ENCODE measurements around the gene SCG5.

Gene SCG5

GRCh38 chr15:32700501-32701150 is 59.1 kb downstream of the SCG5 start:
- TF ChIP-seq CTCF (IDR thresholded peaks at IDR 0.05; ENCODE audit: low read depth, low read length), result no peak
- DNase-seq (ENCODE audit: extremely low read depth, low read depth), result no peak

- no peak for TF ChIP-seq CTCF (IDR thresholded peaks at IDR 0.05; ENCODE audit: low read depth, low read length)
- no peak for DNase-seq (ENCODE audit: extremely low read depth, low read depth)
These were observed 60.4 kb downstream of the SCG5 start for GRCh38 chr15:32701863-32702262.

- DNase-seq (ENCODE audit: extremely low read depth, low read depth), result no peak
- no peak for TF ChIP-seq CTCF (IDR thresholded peaks at IDR 0.05; ENCODE audit: low read depth, low read length)
These were observed 63.0 kb downstream of the SCG5 start for GRCh38 chr15:32704395-32704981.

- DNase-seq (ENCODE audit: extremely low read depth, low read depth), result no peak
- TF ChIP-seq CTCF (IDR thresholded peaks at IDR 0.05; ENCODE audit: low read depth, low read length), result no peak
These were observed 63.9 kb downstream of the SCG5 start for GRCh38 chr15:32705446-32705845.

GRCh38 chr15:32706704-32707103 is 65.2 kb downstream of the SCG5 start:
- no peak for TF ChIP-seq CTCF (IDR thresholded peaks at IDR 0.05; ENCODE audit: low read depth, low read length)
- DNase-seq (ENCODE audit: extremely low read depth, low read depth), result no peak

GRCh38 chr15:32707436-32707835 is 65.9 kb downstream of the SCG5 start:
- TF ChIP-seq CTCF (IDR thresholded peaks at IDR 0.05; ENCODE audit: low read depth, low read length), result no peak
- DNase-seq (ENCODE audit: extremely low read depth, low read depth), result no peak

- DNase-seq (ENCODE audit: extremely low read depth, low read depth), result no peak
- no peak for TF ChIP-seq CTCF (IDR thresholded peaks at IDR 0.05; ENCODE audit: low read depth, low read length)
These were observed 68.0 kb downstream of the SCG5 start for GRCh38 chr15:32709295-32710033.
